Measurements from ENCODE around the gene CYFIP2.
A peak's percentile ranks its signal among the peaks of the same experiment; 100 is the strongest.
"Not testable (repeated sequence)": the region's sequence is repeated elsewhere in the genome, so short reads cannot be mapped to it uniquely, and the experiment has no call there.

CYFIP2 gene

DNA sequence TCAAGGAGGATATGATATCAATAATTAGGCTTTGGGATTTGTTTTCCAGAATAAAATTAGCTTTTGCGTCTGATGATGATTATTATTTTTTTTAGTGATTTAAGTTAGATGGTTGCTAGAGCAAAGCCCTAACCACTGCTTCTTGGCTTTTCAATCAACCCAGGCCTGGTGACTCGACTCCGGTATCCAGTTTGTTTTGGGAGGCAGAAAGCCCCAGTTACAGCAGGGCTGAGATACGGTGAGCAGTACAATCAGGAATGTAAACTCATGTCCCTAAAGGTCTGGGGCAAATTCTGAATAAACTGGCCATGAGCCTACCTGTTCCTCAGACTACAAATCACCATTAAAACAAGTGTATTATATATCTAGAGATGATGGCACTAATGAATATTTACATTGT is 24.4 kb upstream of the CYFIP2 start:
- DNase-seq (ENCODE audit: low read depth in 1 of 2, low spot score in 1 of 2) = no peak
- no peak for TF ChIP-seq JUND (IDR thresholded peaks at IDR 0.05; ENCODE audit: low read depth)
- in situ Hi-C loops (cut with HindIII; ENCODE audit: low pct_unique_long_range_greater_than_20kb, low sequenced_read_pairs) = no loop called here

DNA sequence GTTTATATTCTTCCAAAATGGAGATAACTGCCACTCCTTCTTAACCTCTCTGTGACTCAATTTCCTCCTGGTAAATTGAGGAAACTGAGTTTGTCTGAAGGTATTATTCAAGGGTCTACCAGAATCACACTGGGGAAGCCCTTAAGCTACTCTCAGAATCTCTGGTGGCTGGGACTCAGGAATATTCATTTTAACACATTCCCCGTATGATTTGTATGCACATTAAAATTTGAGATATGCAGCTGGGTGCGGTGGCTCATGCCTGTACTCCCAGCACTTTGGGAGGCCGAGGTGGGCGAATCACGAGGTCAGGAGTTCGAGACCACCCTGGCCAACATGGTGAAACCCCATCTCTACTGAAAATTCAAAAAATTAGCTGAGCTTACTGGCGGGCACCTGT is 21.2 kb upstream of the CYFIP2 start:
- in situ Hi-C loops (cut with HindIII; ENCODE audit: low pct_unique_long_range_greater_than_20kb, low sequenced_read_pairs); DNase-seq (ENCODE audit: low read depth in 1 of 2, low spot score in 1 of 2): not testable (repeated sequence)

DNA sequence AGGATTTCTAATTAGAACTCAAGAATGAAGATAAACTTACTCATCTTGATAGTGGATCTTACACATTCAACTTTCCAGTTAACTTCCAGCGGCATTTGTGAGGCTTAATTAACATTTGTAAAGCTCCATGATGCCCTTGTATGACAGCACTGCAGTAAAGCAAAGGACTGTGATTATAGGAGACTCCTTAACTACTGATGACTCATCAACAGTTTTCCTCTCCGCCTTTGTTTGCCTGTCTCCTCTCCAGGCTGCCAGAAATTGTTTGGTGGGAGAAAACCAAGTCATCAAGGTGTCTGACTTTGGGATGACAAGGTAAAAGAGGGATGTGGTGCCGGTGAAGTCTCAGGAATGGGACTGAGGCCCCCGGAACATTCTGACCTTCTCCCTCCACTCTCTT is 20.4 kb upstream of the CYFIP2 start:
- no peak for TF ChIP-seq JUND (IDR thresholded peaks at IDR 0.05; ENCODE audit: low read depth)

DNA sequence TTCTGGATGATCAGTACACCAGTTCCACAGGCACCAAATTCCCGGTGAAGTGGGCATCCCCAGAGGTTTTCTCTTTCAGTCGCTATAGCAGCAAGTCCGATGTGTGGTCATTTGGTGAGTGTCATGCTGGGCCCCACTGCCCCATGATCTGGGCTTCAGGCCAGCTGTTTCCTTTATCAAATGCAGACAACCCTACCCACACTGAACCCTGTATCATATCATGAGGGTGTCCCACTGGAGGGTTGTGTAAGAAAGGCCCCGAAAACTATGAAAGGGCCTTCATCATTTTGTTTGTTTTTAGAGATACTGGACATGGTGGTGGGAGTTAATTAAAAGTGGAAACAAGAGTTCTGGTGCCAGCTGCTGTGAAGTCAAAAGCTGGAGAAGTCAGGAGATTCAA is 20.0 kb upstream of the CYFIP2 start:
- DNase-seq (ENCODE audit: low read depth in 1 of 2, low spot score in 1 of 2) = no peak
- no peak for TF ChIP-seq JUND (IDR thresholded peaks at IDR 0.05; ENCODE audit: low read depth)
- in situ Hi-C loops (cut with HindIII; ENCODE audit: low pct_unique_long_range_greater_than_20kb, low sequenced_read_pairs) = no loop called here

More for the DNA sequence above, 20.4 kb upstream of the CYFIP2 start:
- DNase-seq (ENCODE audit: low read depth in 1 of 2, low spot score in 1 of 2) = no peak
- in situ Hi-C loops (cut with HindIII; ENCODE audit: low pct_unique_long_range_greater_than_20kb, low sequenced_read_pairs) = no loop called here

DNA sequence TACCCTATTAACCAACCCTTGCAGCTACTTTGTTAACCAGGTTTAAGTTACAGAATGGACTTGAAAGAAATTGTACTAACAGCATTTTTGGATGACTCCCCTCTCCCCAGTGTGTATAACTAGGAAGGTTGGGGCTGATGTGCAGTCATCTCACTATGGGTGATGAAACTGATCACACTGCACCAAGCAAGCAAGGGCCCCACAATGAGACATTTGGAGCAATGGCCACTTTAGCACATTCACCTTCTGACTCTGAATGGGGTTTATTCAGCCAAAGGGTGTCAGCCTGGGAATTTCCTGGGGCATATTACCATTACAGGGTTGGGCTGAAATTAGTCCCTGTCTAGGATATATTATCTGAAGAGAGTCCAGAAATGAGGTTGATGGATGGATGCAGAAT is 18.7 kb upstream of the CYFIP2 start:
- TF ChIP-seq JUND (IDR thresholded peaks at IDR 0.05; ENCODE audit: low read depth) = no peak
- no peak for DNase-seq (ENCODE audit: low read depth in 1 of 2, low spot score in 1 of 2)
- in situ Hi-C loops (cut with HindIII; ENCODE audit: low pct_unique_long_range_greater_than_20kb, low sequenced_read_pairs) = no loop called here

DNA sequence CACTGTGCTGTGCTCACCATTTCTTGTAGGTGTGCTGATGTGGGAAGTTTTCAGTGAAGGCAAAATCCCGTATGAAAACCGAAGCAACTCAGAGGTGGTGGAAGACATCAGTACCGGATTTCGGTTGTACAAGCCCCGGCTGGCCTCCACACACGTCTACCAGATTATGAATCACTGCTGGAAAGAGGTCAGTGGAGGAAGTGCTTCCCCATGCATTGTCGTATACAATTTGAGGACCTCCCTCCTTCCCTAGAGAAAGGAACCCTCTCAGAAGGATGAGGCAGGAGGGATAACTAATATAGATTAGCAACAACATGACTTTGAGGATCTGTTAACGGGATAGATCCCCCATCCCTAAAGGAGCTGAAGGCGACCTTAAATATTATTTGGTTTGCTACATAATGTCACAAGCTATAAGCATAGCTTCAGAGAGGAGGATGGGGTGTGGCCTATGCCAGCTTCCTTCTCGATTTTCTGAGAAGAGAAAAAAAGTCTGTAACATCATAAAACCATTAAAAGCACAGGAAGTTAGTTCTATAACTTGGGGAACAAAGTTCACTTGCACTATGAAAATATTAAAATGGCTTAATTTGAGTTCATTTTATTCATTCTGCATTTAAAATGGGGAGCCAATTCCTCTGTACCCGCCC is 17.0 kb upstream of the CYFIP2 start:
- in situ Hi-C loops (cut with HindIII; ENCODE audit: low pct_unique_long_range_greater_than_20kb, low sequenced_read_pairs) = no loop called here
- no peak for TF ChIP-seq JUND (IDR thresholded peaks at IDR 0.05; ENCODE audit: low read depth)
- DNase-seq (ENCODE audit: low read depth in 1 of 2, low spot score in 1 of 2) = no peak

DNA sequence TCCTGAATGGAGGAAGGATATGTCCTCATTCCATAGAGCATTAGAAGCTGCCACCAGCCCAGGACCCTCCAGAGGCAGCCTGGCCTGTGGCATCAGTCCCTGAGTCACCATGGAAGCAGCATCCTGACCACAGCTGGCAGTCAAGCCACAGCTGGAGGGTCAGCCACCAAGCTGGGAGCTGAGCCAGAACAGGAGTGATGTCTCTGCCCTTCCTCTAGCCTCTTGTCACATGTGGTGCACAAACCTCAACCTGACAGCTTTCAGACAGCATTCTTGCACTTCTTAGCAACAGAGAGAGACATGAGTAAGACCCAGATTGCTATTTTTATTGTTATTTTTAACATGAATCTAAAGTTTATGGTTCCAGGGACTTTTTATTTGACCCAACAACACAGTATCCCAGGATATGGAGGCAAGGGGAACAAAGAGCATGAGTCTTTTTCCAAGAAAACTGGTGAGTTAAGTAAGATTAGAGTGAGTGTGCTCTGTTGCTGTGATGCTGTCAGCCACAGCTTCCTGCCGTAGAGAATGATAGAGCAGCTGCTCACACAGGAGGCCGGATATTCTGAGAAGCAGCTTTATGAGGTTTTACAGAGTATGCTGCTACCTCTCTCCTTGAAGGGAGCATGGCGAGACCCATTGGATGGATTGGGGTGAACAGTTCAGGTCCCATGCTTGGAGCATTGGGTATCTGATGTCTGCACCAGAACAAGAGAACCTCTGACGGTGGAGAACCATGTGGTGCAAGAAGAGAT is 13.0 kb upstream of the CYFIP2 start:
- in situ Hi-C loops (cut with HindIII; ENCODE audit: low pct_unique_long_range_greater_than_20kb, low sequenced_read_pairs) = no loop called here
- DNase-seq (ENCODE audit: low read depth in 1 of 2, low spot score in 1 of 2) = no peak
- no peak for TF ChIP-seq JUND (IDR thresholded peaks at IDR 0.05; ENCODE audit: low read depth)

DNA sequence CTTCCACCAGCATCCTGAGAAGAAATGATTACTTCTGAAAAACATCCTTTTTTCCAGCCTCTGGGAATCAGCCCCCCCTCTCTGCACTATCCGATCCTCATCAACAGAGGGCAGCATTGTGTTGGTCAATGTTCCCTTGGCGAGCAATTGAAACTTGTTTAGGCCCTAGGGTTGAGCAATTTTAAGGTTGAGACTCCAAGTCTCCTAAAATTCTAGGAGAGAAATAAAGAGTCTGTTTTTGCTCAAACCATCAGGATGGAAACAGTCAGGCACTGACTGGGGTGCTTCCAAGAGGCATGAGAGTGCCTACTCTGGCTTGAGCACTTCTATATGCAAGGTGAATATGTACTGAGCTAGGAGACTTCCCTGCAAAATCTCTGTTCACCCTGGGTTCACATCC is 12.4 kb upstream of the CYFIP2 start:
- no peak for TF ChIP-seq JUND (IDR thresholded peaks at IDR 0.05; ENCODE audit: low read depth)
- in situ Hi-C loops (cut with HindIII; ENCODE audit: low pct_unique_long_range_greater_than_20kb, low sequenced_read_pairs) = no loop called here
- peak; percentile 66 to 72 for DNase-seq (ENCODE audit: low read depth in 1 of 2, low spot score in 1 of 2)

DNA sequence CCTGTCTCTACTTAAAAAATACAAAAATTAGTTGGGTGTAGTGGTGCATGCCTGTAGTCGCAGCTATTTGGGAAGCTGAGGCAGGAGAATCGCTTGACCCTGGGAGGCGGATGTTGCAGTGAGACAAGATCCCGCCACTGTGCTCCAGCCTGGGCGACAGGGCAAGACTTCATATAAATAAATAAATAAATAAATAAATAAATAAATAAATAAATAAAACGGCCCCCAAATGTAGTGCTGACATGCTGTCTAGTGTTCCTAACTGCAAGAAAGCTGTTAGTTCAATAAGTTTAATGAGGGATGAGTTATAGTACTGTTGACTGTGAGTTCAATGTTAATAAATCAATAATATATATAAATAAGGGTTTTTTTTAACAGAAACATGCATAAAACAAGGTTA is 7.5 kb upstream of the CYFIP2 start:
- TF ChIP-seq JUND (IDR thresholded peaks at IDR 0.05; ENCODE audit: low read depth) = no peak
- DNase-seq (ENCODE audit: low read depth in 1 of 2, low spot score in 1 of 2) = no peak
- in situ Hi-C loops (cut with HindIII; ENCODE audit: low pct_unique_long_range_greater_than_20kb, low sequenced_read_pairs) = no loop called here

DNA sequence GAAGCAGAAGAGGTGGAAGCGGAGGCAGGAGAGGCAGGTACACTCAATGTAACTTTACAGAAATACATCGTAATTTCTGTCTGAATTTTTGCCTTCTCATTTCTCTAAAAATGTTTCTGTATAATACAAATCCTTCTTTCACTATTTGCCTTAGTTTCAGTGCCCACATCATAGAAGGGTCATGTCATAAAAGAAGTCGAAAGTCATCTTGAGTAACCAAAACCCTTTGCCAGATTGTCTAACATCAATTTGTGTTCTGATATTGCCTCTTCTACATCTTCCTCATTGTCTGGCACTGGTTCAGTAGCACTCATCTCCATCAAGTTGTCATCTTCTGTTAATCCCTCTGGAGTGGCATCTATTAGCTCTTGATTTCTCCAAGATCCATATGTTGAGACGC is 6.2 kb upstream of the CYFIP2 start:
- no peak for DNase-seq (ENCODE audit: low read depth in 1 of 2, low spot score in 1 of 2)
- TF ChIP-seq JUND (IDR thresholded peaks at IDR 0.05; ENCODE audit: low read depth) = no peak
- in situ Hi-C loops (cut with HindIII; ENCODE audit: low pct_unique_long_range_greater_than_20kb, low sequenced_read_pairs) = no loop called here

DNA sequence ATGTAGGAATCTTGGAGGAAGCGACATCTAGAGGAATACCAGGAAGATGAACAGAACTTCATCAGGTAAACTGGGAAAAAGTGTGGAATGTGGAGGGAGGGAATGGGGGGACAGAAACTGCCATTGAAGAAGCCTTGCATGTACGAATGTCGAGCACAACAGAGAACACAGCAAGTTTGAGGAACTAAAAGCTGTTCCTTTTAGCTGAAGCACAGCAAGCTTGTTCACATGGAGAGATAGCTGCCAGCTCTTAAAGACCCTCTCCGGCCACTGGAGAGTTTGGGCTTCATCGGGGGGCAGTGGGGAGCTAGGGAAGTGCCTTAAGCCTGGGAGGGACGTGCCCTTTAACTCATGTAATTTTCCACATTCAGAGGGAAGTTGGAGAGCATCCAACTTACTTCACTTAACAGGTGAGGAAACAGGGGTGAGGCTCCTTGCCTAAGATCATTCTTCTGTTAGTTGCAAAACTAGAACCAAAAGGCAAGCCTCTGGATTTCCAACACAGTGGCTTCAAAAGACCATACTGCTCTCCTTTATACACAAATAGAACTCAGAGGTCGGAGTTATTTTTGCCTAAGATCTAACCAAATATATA is 2.3 kb upstream of the CYFIP2 start:
- peak in 1 of 2 experiments; percentile 31 for DNase-seq (ENCODE audit: low read depth in 1 of 2, low spot score in 1 of 2)
- in situ Hi-C loops (cut with HindIII; ENCODE audit: low pct_unique_long_range_greater_than_20kb, low sequenced_read_pairs) = no loop called here
- TF ChIP-seq JUND (IDR thresholded peaks at IDR 0.05; ENCODE audit: low read depth) = no peak

DNA sequence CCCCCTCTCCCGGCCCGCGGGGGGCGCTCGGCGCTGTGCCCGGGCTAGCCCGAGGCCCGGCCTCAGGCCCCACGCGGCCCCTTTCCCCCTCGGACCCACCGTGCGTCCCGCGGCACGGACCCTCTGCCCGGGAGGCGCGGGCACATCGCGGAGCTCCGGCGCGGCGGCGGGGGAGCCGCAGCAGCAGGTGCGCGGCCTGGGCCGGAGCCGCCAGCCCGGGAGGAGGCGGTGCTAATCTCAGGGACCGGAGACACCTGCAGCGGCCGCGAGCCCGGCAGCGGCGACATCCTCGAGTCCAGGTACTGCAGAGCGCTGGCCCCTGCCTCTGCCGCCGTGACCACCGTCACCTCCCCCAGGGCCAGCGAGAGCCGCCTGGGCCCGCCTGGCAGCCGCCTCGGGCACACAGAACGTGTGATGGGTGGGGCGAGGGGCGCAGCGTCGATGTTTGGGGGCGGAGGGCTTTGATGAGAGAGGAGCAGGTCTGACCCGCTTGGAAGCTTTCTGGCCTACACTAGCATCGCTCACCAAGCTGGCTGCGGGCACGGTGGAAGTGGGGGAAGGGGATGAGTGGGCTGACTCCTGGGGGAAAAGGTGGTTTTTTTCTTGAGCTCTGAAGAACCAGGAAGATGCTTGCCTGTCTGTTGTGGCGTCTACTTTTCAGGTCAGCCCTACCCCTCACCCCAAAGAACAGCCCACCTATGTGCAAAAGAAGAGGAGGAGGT is 524 bp downstream of the CYFIP2 start:
- no peak for TF ChIP-seq JUND (IDR thresholded peaks at IDR 0.05; ENCODE audit: low read depth)
- in situ Hi-C loops (cut with HindIII; ENCODE audit: low pct_unique_long_range_greater_than_20kb, low sequenced_read_pairs) = no loop called here
- peak; percentile 64 to 65 for DNase-seq (ENCODE audit: low read depth in 1 of 2, low spot score in 1 of 2)

DNA sequence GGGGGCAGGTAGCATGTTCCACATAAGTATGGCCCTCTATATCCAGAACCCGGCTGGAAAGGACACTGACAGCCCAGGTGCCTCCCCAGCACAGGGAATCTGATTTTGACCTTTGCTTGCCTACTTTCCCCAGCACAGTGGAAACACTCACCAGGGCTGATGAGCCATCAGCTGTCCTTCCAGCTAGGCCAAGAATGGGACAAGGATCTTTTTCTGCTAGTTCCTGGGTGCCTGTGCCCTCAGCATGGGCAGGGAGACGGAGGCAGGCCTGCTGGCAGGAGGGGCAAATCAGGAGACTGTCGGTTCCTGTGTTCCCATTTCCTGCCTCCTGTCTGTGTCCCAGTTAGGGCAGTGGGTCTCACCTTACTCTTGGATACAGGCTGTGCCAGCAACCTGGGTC is 1.1 kb downstream of the CYFIP2 start:
- no peak for TF ChIP-seq JUND (IDR thresholded peaks at IDR 0.05; ENCODE audit: low read depth)
- in situ Hi-C loops (cut with HindIII; ENCODE audit: low pct_unique_long_range_greater_than_20kb, low sequenced_read_pairs) = no loop called here
- peak in 1 of 2 experiments; percentile 7 for DNase-seq (ENCODE audit: low read depth in 1 of 2, low spot score in 1 of 2)

All from T47D (cell line).